Muscle layer of duodenum (tissue), 2 donors: ENCODE measurements around the gene F2.

Experiments used
- H3K27ac ChIP-seq: one replicate; pipeline ENCODE4 v1.7.0; 2013; ENCODE audit warnings: mild to moderate bottlenecking, low read length
- H3K27me3 ChIP-seq: one replicate; pipeline ENCODE4 v1.7.0; 2013; ENCODE audit warnings: low read depth, mild to moderate bottlenecking, control low read depth, low read length
- H3K36me3 ChIP-seq, 2 donors: one replicate each; pipeline ENCODE4 v1.7.0; 2013; ENCODE audit warnings: low read length in 2 of 2, control low read depth in 1 of 2, mild to moderate bottlenecking in 1 of 2; ENCODE audit not compliant: insufficient read depth in 2 of 2, control insufficient read depth in 1 of 2
- H3K4me1 ChIP-seq, 2 donors: one replicate each; pipeline ENCODE4 v1.7.0; 2013; ENCODE audit warnings: low read length in 2 of 2, mild to moderate bottlenecking in 2 of 2, control low read depth in 1 of 2, moderate library complexity in 1 of 2; ENCODE audit not compliant: insufficient read depth in 2 of 2, control insufficient read depth in 1 of 2
- H3K4me3 ChIP-seq, 2 donors: one replicate each; pipeline ENCODE4 v1.7.0; 2013; ENCODE audit warnings: low read length in 2 of 2, low read depth in 1 of 2, mild to moderate bottlenecking in 1 of 2
- H3K9me3 ChIP-seq, 2 donors: one replicate each; pipeline ENCODE4 v1.7.0; 2013; ENCODE audit warnings: low read length in 2 of 2, control low read depth in 1 of 2, mild to moderate bottlenecking in 1 of 2; ENCODE audit not compliant: control insufficient read depth in 1 of 2
- donor health status: healthy.

F2 gene

GRCh38 chr11:46722566-46723358 is 3.7 kb downstream of the F2 start:
- Histone ChIP-seq H3K27ac (no peak overlapping the region), H3K27me3 (no peaks in the 10 kb centered on the region), H3K36me3 (no peaks in the 10 kb centered on the region), H3K4me1 (no peaks in the 10 kb centered on the region), H3K4me3 (no peak overlapping the region), H3K9me3 (no peaks in the 10 kb centered on the region)

DNA sequence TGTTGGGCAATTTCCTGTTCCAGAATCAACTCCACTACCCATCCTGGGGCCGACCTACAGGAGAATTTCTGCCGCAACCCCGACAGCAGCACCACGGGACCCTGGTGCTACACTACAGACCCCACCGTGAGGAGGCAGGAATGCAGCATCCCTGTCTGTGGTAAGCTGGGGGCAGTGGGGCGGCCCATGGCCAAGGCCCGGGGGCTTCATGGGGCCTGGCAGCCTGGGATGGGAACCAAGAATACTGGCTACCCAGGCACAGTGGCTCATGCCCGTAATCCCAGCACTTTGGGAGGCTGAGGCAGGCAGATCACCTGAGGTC is 4.3 kb downstream of the F2 start:
- H3K27me3 ChIP-seq = no peaks in the 10 kb centered on the region
- H3K4me1 ChIP-seq = no peaks in the 10 kb centered on the region
- no peaks in the 10 kb centered on the region for H3K36me3 ChIP-seq
- no peaks in the 10 kb centered on the region for H3K9me3 ChIP-seq
- no peak overlapping the region for H3K4me3 ChIP-seq
- no peak overlapping the region for H3K27ac ChIP-seq

- Histone ChIP-seq H3K9me3 (no peaks in the 10 kb centered on the region), H3K36me3 (no peaks in the 10 kb centered on the region), H3K4me1 (no peaks in the 10 kb centered on the region), H3K27ac (no peak overlapping the region), H3K27me3 (no peaks in the 10 kb centered on the region), H3K4me3 (no peak overlapping the region)
Measured at GRCh38 chr11:46724088-46724487, 5.1 kb downstream of the F2 start.

- Histone ChIP-seq H3K4me3 (no peak overlapping the region), H3K9me3 (no peaks in the 10 kb centered on the region), H3K4me1 (no peaks in the 10 kb centered on the region), H3K36me3 (no peaks in the 10 kb centered on the region), H3K27me3 (no peaks in the 10 kb centered on the region), H3K27ac (no peak overlapping the region)
Measured at GRCh38 chr11:46725338-46726205, 6.6 kb downstream of the F2 start.

- Histone ChIP-seq H3K27ac (no peak overlapping the region), H3K36me3 (no peaks in the 10 kb centered on the region), H3K4me3 (no peak overlapping the region), H3K27me3 (no peaks in the 10 kb centered on the region), H3K9me3 (no peaks in the 10 kb centered on the region), H3K4me1 (no peaks in the 10 kb centered on the region)
Measured at GRCh38 chr11:46726206-46726862, 7.3 kb downstream of the F2 start.

GRCh38 chr11:46727952-46728658 is 9.1 kb downstream of the F2 start:
- no peaks in the 10 kb centered on the region for H3K4me1 ChIP-seq
- no peaks in the 10 kb centered on the region for H3K9me3 ChIP-seq
- no peaks in the 10 kb centered on the region for H3K36me3 ChIP-seq
- H3K27me3 ChIP-seq = no peaks in the 10 kb centered on the region
- no peak overlapping the region for H3K4me3 ChIP-seq
- H3K27ac ChIP-seq = no peak overlapping the region

DNA sequence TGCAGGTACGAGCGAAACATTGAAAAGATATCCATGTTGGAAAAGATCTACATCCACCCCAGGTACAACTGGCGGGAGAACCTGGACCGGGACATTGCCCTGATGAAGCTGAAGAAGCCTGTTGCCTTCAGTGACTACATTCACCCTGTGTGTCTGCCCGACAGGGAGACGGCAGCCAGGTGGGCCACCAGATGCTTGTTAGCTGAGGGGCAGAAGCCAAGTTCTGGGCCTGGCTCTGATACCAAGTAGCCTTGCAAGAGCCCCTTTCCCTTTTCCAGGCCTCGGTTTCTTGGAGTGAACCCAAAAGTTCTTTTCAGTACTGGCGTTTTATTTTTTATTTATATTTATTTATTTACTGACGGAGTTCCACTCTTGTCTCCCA is 9.6 kb downstream of the F2 start:
- Histone ChIP-seq H3K4me1 (no peaks in the 10 kb centered on the region), H3K4me3 (no peak overlapping the region), H3K9me3 (no peaks in the 10 kb centered on the region), H3K27me3 (no peaks in the 10 kb centered on the region), H3K27ac (no peak overlapping the region), H3K36me3 (no peaks in the 10 kb centered on the region)

GRCh38 chr11:46729110-46730027 is 10.4 kb downstream of the F2 start:
- H3K27ac ChIP-seq = no peak overlapping the region
- no peaks in the 10 kb centered on the region for H3K9me3 ChIP-seq
- no peak overlapping the region for H3K4me3 ChIP-seq
- no peaks in the 10 kb centered on the region for H3K27me3 ChIP-seq
- no peaks in the 10 kb centered on the region for H3K4me1 ChIP-seq
- H3K36me3 ChIP-seq = no peaks in the 10 kb centered on the region

DNA sequence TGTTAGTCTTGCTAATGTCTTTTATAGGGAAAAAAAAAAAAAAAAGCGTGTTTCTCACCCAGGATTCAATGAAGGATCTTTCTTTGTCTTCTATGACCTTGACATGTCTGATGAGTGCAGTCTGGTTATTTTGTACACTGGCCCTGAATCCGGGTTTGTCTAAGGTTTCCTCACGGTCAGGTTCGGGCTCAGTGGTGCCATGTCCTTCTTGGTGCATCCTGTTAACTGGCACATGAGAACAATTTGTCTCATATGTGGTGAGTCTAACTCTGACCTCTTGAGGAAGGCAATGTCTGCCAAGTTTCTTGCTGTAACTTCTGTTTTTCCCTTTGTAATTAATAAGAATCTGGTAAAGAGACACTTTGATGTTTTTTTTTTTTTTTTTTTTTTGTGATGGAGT is 12.5 kb downstream of the F2 start:
- H3K27ac ChIP-seq = no peak overlapping the region
- no peaks in the 10 kb centered on the region for H3K4me1 ChIP-seq
- no peaks in the 10 kb centered on the region for H3K27me3 ChIP-seq
- no peaks in the 10 kb centered on the region for H3K36me3 ChIP-seq
- no peak overlapping the region for H3K4me3 ChIP-seq
- no peaks in the 10 kb centered on the region for H3K9me3 ChIP-seq

- no peaks in the 10 kb centered on the region for H3K27me3 ChIP-seq
- H3K36me3 ChIP-seq = no peaks in the 10 kb centered on the region
- H3K9me3 ChIP-seq = no peaks in the 10 kb centered on the region
- no peaks in the 10 kb centered on the region for H3K4me1 ChIP-seq
- no peak overlapping the region for H3K27ac ChIP-seq
- no peak overlapping the region for H3K4me3 ChIP-seq
Measured at GRCh38 chr11:46733234-46733633, 14.2 kb downstream of the F2 start.
